Glomerular endothelial cell (primary cell): ENCODE measurements around the gene TSPAN3. TPM values are rescaled to one million over a fixed set of nuclear protein-coding genes. Genes with fewer than 3 reads are reported as not detected.

Source experiments
- DNase-seq: peaks from one replicate; pipeline ENCODE4 v3.0.0-alpha.2; 2011; ENCODE audit warnings: low read depth, low spot score; ENCODE audit errors: extremely low read depth
- total RNA-seq: library from RNA; depleted of rRNA; stranded (reverse); fragments of >200 nt; gene quantifications from 2 replicates; pipeline ENCODE4 v1.2.3, GENCODE V29; 2015

Gene TSPAN3
- total RNA-seq, 1 donor from 2014 or later = 287 TPM

DNA sequence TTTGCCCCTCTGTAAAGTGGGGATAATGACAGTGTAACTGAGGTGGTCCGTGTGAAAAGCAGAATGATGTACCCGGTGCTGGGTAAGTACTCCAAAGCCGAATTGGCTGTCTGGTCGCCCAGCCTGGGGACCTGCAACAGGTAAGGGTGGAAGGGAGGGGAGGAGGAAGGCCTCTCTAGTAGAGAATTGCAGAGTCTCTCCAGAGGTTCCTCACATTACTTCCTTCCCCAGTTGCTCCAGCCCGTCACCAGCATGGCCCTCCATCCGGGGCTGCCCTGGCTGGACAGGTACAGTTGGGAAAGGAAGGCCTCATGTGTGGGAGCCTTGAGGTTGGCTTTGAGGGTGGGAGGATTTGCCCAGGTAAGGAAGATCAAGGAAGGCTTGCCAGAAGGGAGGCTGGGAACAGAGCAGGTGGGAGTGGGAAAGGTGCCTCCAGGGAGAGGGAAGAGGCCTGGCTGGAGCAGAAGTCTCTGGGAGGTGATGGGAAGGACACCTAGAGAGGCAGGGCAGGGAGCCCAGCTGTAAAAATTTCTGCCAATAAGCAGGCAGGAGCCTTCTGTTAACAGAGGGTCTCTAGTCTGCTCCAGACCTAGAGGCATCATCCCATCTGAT lies 77.7 kb downstream of the TSPAN3 start:
- no peak for DNase-seq

DNA sequence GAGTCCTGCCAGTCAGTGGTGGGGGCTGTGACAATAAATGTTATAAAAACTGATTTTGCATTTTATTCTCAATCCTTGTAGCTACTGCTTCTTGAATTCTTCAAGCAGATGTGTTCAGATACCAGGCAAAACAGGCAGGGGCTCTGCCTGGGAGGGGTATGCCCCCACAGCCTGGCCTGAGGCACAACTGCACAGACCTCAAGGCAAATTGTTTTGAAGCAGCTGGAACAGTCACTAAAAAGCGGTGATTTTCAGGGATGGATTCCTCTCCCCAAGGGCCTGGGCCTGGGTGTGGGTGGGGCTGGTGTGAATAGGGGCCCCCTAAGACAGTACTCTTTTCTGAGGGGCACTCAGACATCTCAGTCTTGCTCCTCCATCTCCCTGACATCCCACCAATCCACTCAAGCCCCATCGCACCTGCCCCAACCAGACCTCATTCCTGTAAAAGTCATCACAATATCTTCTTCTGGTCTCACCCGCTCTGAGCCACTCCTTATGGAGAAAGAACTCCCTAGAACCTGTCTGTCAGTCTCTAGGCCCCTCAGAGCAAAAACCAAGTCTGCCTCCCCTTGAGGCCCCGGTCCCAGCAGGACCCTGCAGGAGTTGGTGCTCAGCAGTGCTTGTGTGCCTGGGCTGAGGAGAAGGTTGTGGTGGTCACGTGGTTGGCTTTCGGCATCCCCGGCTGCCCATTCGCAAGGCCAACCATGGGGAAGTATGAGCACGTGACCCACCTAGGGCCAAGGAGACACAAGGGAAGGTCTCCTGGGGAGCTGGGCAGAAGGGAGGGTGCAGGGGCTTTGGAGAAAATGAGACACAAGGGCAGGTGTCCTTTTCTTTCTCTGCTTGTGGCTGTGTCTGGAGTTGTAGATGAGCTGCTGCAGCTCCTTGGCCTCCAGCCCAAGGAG lies 78.9 kb downstream of the TSPAN3 start:
- DNase-seq = no peak

Other genes starting within 250 kb of the TSPAN3 start
- 13.8 and 18.9 TPM in 2 replicates for gene SCAPER, start 165.8 kb downstream of the TSPAN3 start, total RNA-seq
- 52.5 and 76.8 TPM in 2 replicates for gene RCN2, start 139.4 kb downstream of the TSPAN3 start, total RNA-seq
- gene PSTPIP1, start 76.0 kb downstream of the TSPAN3 start, total RNA-seq = not detected in 2 replicates